ENCODE measurements around the gene TAX1BP1.
"Not testable (repeated sequence)": the region's sequence is repeated elsewhere in the genome, so short reads cannot be mapped to it uniquely, and the experiment has no call there.

Gene TAX1BP1

DNA sequence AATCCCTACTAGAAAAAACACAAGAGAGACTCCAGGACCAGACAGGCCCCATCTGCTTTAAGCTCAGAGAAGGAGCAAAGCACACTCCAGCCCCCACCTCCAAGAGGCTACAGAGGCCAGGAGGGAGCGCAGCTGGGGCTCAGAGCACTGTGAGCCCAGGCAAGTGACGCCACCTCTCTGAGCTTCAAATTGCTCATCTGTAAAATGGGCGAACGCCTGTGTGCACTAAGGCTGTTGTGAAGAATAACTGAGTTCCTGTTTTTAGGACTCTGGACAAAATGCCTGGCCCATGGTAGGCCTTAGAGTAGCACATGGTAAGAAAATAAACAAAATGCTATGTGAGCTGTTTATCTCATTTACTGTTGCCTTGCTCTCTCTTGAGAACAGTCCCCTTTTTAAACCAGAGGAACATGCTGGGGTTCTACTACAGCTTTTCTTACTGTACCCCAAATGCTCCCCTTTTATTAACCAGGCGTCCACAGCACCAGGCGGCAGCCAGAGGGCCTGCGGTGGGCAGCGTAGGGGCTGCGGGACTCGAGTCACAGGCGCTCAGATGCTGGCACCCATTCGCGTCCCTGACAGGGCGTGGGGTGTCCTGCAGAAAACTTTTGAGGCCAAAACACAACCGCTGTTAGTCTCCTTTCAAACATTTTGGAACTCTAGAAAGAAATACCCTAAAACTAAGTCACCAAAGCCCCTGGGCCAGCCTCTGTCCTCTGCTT lies 103.8 kb downstream of the TAX1BP1 start:
- FAIRE-seq (no peak), DNase-seq (ENCODE audit: insufficient read length, low spot score) (no peak)
- TF ChIP-seq POLR2AphosphoS5 (IDR thresholded peaks at IDR 0.05; ENCODE audit: low read depth, low read length) (no peak), POU2F2 (IDR thresholded peaks at IDR 0.05; ENCODE audit: low read depth, low read length) (no peak), TAF1 (IDR thresholded peaks at IDR 0.05; ENCODE audit: low read depth, low read length) (no peak), SPI1 (IDR thresholded peaks at IDR 0.05; ENCODE audit: low read depth, low read length) (no peak), PAX5 (IDR thresholded peaks at IDR 0.05; ENCODE audit: insufficient read depth, low read length, severe bottlenecking) (no peak), POLR2A (IDR thresholded peaks at IDR 0.05; ENCODE audit: low read depth, low read length) (no peak)

DNA sequence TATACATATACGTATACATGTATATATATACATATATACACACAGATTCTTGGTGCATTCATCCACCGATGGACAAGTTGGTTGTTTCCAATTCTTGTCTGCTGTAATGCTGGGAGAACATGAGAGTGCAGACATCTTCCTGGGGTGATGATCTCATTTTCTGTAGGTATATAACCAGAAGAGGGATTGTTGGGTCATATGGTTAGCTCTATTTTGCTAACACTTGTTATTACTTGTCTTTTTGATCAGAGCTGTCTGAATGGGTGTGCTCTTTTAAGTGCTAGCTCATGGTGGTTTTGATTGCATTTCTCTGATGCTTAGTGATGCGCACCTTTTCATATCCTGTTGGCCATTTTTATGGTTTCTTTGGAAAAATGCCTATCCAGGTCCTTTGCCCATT lies 106.4 kb downstream of the TAX1BP1 start:
- TF ChIP-seq POLR2A (IDR thresholded peaks at IDR 0.05; ENCODE audit: low read depth, low read length) (no peak), POLR2AphosphoS5 (IDR thresholded peaks at IDR 0.05; ENCODE audit: low read depth, low read length) (no peak), TAF1 (IDR thresholded peaks at IDR 0.05; ENCODE audit: low read depth, low read length) (no peak), SPI1 (IDR thresholded peaks at IDR 0.05; ENCODE audit: low read depth, low read length) (no peak), POU2F2 (IDR thresholded peaks at IDR 0.05; ENCODE audit: low read depth, low read length) (no peak), PAX5 (IDR thresholded peaks at IDR 0.05; ENCODE audit: insufficient read depth, low read length, severe bottlenecking) (no peak)
- DNase-seq (ENCODE audit: insufficient read length, low spot score) (no peak), FAIRE-seq (no peak)

DNA sequence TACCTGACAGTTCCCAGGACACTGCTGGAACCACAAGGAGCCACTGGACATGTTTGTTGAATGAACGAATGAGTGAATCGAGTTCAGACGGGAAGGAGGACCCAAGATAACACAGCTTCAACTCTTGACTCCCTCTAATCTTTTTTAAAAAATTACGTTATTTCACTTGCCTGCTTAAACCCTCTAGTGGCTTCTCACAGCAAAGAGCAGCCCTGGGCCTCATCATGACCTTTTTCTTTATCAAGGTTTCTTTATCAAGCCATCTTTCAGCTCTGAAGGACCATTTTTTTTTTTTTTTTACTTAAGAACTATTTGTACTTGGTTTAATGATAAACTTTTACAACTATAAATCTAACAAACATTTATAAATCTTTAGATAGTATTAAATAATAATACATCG lies 110.6 kb downstream of the TAX1BP1 start:
- DNase-seq (ENCODE audit: insufficient read length, low spot score) = no peak
- TF ChIP-seq PAX5 (IDR thresholded peaks at IDR 0.05; ENCODE audit: insufficient read depth, low read length, severe bottlenecking) = no peak
- no peak for FAIRE-seq

DNA sequence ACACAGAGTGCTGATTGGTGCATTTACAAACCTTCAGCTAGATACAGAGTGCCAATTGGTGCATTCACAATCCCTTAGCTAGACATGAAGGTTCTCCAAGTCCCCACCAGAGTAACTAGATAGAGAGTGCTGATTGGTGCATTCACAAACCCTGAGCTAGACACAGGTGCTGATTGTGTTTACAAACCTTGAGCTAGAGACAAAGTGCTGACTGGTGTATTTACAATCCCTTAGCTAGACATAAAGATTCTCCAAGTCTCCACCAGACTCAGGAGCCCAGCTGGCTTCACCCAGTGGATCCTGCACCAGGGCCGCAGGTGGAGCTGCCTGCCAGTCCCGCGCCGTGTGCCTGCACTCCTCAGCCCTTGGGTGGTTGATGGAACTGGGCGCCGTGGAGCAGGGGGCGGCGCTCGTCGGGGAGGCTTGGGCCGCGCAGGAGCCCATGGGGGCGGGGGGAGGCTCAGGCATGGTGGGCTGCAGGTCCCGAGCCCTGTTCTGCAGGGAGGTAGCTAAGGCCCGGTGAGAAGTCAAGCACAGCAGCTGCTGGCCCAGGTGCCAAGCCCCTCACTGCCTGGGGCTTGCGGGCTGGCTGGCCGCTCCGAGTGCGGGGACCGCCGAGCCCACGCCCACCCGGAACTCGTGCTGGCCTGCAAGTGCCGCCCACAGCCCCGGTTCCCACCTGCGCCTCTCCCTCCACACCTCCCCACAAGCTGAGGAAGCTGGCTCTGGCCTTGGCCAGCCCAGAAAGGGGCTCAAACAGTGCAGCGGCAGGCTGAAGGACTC lies 116.9 kb downstream of the TAX1BP1 start:
- not testable (repeated sequence) for FAIRE-seq; DNase-seq (ENCODE audit: insufficient read length, low spot score)

DNA sequence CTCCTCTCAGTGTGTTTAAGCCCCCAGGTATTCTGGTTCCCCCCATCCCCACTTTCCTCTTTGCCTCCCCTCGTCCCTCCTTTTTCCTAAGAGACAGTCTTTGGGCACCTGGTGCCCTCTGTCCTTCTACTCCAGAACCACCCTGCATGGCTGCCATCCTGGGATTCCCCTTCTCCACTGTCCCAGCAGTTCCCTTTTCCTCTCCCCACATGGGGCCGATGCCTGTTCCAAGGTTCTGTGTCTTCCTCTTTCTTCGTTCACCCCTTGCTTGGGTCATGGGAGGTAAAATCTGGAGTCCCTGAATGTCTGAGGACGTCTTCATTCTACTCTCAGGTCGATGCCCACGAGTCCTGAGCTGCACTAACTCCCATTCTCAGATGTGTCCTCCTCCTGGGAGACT lies 120.8 kb downstream of the TAX1BP1 start:
- TF ChIP-seq POLR2AphosphoS5 (IDR thresholded peaks at IDR 0.05; ENCODE audit: low read depth, low read length) = no peak
- no peak for TF ChIP-seq TAF1 (IDR thresholded peaks at IDR 0.05; ENCODE audit: low read depth, low read length)
- TF ChIP-seq POU2F2 (IDR thresholded peaks at IDR 0.05; ENCODE audit: low read depth, low read length) = no peak
- no peak for TF ChIP-seq PAX5 (IDR thresholded peaks at IDR 0.05; ENCODE audit: insufficient read depth, low read length, severe bottlenecking)
- no peak for TF ChIP-seq SPI1 (IDR thresholded peaks at IDR 0.05; ENCODE audit: low read depth, low read length)
- TF ChIP-seq POLR2A (IDR thresholded peaks at IDR 0.05; ENCODE audit: low read depth, low read length) = no peak
- FAIRE-seq = no peak

DNA sequence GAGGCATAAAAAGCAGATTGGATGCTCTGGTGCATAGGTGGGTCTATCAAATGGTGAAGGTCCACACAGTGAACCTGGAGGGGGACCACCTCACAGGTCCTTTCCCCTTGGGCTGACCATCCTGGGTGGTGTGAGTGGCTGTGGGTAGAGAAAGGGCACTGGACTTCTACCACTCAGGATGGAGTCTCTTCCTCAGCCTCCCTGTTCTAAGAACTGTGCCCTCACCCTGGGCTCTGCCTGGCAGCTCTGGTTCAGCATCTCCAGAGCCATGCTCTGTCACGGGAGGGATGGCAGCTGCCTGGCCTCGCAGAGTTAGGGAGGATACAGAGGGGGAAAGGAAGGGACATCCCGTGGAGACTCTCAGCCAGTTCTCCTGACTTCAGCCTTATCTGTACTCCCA lies 121.8 kb downstream of the TAX1BP1 start:
- DNase-seq (ENCODE audit: insufficient read length, low spot score) (no peak), FAIRE-seq (no peak)
- TF ChIP-seq POLR2A (IDR thresholded peaks at IDR 0.05; ENCODE audit: low read depth, low read length) = no peak
- TF ChIP-seq PAX5 (IDR thresholded peaks at IDR 0.05; ENCODE audit: insufficient read depth, low read length, severe bottlenecking) = no peak
- TF ChIP-seq SPI1 (IDR thresholded peaks at IDR 0.05; ENCODE audit: low read depth, low read length) = no peak
- no peak for TF ChIP-seq POU2F2 (IDR thresholded peaks at IDR 0.05; ENCODE audit: low read depth, low read length)
- TF ChIP-seq POLR2AphosphoS5 (IDR thresholded peaks at IDR 0.05; ENCODE audit: low read depth, low read length) = no peak
- no peak for TF ChIP-seq TAF1 (IDR thresholded peaks at IDR 0.05; ENCODE audit: low read depth, low read length)

More for the DNA sequence above, 120.8 kb downstream of the TAX1BP1 start:
- DNase-seq (ENCODE audit: insufficient read length, low spot score) = no peak

DNA sequence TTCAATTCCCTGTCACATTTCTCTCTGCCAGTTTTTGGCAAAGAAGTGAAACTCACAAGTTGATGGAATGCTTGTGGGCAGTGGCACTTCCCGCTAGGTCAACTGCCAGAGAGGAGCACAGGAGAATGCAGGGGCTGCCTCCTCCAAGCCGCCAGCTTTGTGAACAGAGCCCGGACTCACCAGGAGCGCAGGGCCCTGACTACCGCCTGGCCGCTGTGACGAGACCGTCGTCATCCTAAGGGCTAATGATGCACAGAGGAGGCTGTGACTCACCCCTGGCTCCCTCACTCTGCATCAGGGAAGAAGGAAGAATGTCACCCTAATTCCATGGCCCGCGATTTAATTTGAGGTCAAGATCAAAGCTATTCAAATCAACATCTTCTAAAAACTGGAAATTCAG lies 123.9 kb downstream of the TAX1BP1 start:
- DNase-seq (ENCODE audit: insufficient read length, low spot score) (no peak), FAIRE-seq (no peak)
- no peak for TF ChIP-seq POU2F2 (IDR thresholded peaks at IDR 0.05; ENCODE audit: low read depth, low read length)
- no peak for TF ChIP-seq POLR2AphosphoS5 (IDR thresholded peaks at IDR 0.05; ENCODE audit: low read depth, low read length)
- no peak for TF ChIP-seq PAX5 (IDR thresholded peaks at IDR 0.05; ENCODE audit: insufficient read depth, low read length, severe bottlenecking)
- no peak for TF ChIP-seq SPI1 (IDR thresholded peaks at IDR 0.05; ENCODE audit: low read depth, low read length)

DNA sequence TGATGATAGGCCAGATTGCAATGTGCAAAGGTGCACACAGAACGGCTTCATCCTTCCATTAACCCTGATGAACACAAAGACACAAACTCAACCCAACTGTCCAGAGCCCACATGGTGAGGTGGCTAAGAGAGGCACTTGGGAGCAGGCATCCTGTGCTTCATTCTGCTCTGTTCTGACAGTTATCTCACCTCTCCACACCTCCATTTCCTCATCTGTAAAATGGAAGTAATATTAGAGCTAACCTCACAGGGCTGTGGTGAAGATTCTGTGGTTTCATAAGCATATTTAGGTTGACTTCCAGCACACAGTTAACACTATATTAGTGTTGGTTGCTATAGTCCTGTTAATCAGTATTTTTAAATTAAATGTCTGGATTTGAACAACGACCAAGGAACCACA lies 126.3 kb downstream of the TAX1BP1 start:
- DNase-seq (ENCODE audit: insufficient read length, low spot score) (no peak), FAIRE-seq (no peak)
- TF ChIP-seq POLR2A (IDR thresholded peaks at IDR 0.05; ENCODE audit: low read depth, low read length) (no peak), POU2F2 (IDR thresholded peaks at IDR 0.05; ENCODE audit: low read depth, low read length) (no peak), TAF1 (IDR thresholded peaks at IDR 0.05; ENCODE audit: low read depth, low read length) (no peak), SPI1 (IDR thresholded peaks at IDR 0.05; ENCODE audit: low read depth, low read length) (no peak), PAX5 (IDR thresholded peaks at IDR 0.05; ENCODE audit: insufficient read depth, low read length, severe bottlenecking) (no peak), POLR2AphosphoS5 (IDR thresholded peaks at IDR 0.05; ENCODE audit: low read depth, low read length) (no peak)

DNA sequence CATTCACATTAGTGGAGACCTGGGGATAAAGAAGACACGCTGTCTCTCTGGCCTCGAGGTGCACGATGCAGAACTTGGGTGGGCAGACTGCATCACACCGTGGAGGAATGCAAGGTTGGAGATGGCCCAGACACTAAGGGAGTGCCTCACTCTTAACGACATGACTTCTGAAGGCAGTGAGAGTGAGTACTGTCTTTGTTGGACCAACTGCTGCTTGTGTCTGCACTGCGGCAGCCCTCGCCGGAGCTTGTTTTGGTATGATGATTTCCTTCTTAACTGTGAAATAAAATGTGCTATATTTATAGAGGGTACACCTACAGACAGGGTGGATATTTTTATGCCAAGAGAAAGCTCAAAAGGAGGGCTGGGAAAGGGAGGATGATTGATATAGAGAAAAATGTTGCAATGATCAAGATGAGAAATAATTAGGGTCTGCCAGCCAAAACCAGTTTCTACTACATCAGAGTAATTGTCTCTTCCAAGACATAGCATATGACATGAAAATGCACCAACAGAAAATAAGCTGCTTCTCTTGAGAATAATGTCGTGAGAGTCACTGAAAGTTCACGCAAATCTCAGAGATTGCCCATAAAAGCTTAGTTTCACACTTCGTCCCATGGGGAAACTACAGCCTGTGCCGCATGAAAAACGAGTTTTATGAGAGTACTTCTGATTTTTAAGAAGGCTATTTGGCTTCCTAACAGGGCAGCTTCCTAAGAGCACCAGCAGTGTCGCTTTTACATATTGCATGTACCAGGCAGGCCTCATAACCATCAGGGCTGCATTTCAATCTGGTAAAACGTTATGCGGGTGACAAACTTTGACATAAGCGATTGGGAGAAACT lies 127.1 kb downstream of the TAX1BP1 start:
- DNase-seq (ENCODE audit: insufficient read length, low spot score) (no peak), FAIRE-seq (no peak)
- TF ChIP-seq SPI1 (IDR thresholded peaks at IDR 0.05; ENCODE audit: low read depth, low read length) = no peak
- no peak for TF ChIP-seq POLR2A (IDR thresholded peaks at IDR 0.05; ENCODE audit: low read depth, low read length)
- no peak for TF ChIP-seq POU2F2 (IDR thresholded peaks at IDR 0.05; ENCODE audit: low read depth, low read length)
- TF ChIP-seq TAF1 (IDR thresholded peaks at IDR 0.05; ENCODE audit: low read depth, low read length) = no peak
- no peak for TF ChIP-seq PAX5 (IDR thresholded peaks at IDR 0.05; ENCODE audit: insufficient read depth, low read length, severe bottlenecking)
- no peak for TF ChIP-seq POLR2AphosphoS5 (IDR thresholded peaks at IDR 0.05; ENCODE audit: low read depth, low read length)

All from GM12891 (cell line).